Fibroblast of lung (primary cell): ENCODE results near the gene RPL37A. TPM values are rescaled to one million over a fixed set of nuclear protein-coding genes. Genes with fewer than 3 reads are reported as not detected.

Source experiments
- DNase-seq, 2 donors: peaks; one replicate each; pipeline versions ENCODE4 v3.0.0 to v3.0.0-alpha.2; 2010; ENCODE audit warnings: low read depth in 2 of 2
- H2AFZ ChIP-seq: 2 replicates; pipeline ENCODE4 v1.5.1; 2012; ENCODE audit warnings: low read length, control low read depth, inconsistent platforms
- H3K27ac ChIP-seq: 2 replicates; pipeline ENCODE4 v1.5.1; 2011; ENCODE audit warnings: low read length, control low read depth; ENCODE audit not compliant: insufficient read depth
- H3K27me3 ChIP-seq: 2 replicates; pipeline ENCODE4 v1.5.1; 2011; ENCODE audit warnings: mild to moderate bottlenecking, low read length; ENCODE audit not compliant: control insufficient read depth, insufficient read depth
- H3K36me3 ChIP-seq: 2 replicates; pipeline ENCODE4 v1.5.1; 2011; ENCODE audit warnings: low read length; ENCODE audit not compliant: control insufficient read depth, insufficient read depth
- H3K4me1 ChIP-seq: 2 replicates; pipeline ENCODE4 v1.5.1; 2011; ENCODE audit warnings: low read length; ENCODE audit not compliant: control insufficient read depth, insufficient read depth; ENCODE audit errors: extremely low read depth
- H3K4me2 ChIP-seq: 2 replicates; pipeline ENCODE4 v1.5.1; 2011; ENCODE audit warnings: low read length, control low read depth; ENCODE audit not compliant: insufficient read depth; ENCODE audit errors: extremely low read depth
- H3K4me3 ChIP-seq, 4 experiments: fragments of 200-600 bp in 1 of 4; sonication (generic) in 1 of 4; replicated peaks in 1 of 4; 2 replicates each; pipeline ENCODE4 v1.5.1; 2011 to 2016; ENCODE audit warnings: low read length in 4 of 4, low read depth in 3 of 4, mild to moderate bottlenecking in 3 of 4, control low read depth in 2 of 4, inconsistent platforms in 1 of 4, mixed read lengths in 1 of 4; ENCODE audit not compliant: insufficient read depth in 1 of 4; ENCODE audit errors: control extremely low read depth in 1 of 4
- H3K79me2 ChIP-seq: 2 replicates; pipeline ENCODE4 v1.5.1; 2012; ENCODE audit warnings: mild to moderate bottlenecking, low read length, inconsistent platforms; ENCODE audit not compliant: control insufficient read depth, insufficient read depth
- H3K9ac ChIP-seq: 2 replicates; pipeline ENCODE4 v1.5.1; 2011; ENCODE audit warnings: mild to moderate bottlenecking, low read length, control low read depth; ENCODE audit not compliant: insufficient read depth
- H3K9me3 ChIP-seq: 2 replicates; pipeline ENCODE4 v1.5.1; 2012; ENCODE audit warnings: low read depth, low read length; ENCODE audit not compliant: control insufficient read depth, insufficient read depth
- H4K20me1 ChIP-seq: 2 replicates; pipeline ENCODE4 v1.5.1; 2011; ENCODE audit warnings: low read length; ENCODE audit not compliant: control insufficient read depth, insufficient read depth; ENCODE audit errors: extremely low read depth
- EZH2 ChIP-seq: IDR thresholded peaks from 2 replicates; pipeline ENCODE4 v1.5.1; 2012; ENCODE audit warnings: low read length, control low read depth, mild to moderate bottlenecking; ENCODE audit errors: missing control alignments
- polyA plus RNA-seq, 2 donors: library from polyadenylated mRNA; depleted of rRNA in 1 of 2; stranded (reverse) in 1 of 2; unstranded in 1 of 2; fragments of >200 nt; gene quantifications; 2 replicates each; pipeline ENCODE4 v1.2.1, GENCODE V29; 2011 to 2012; ENCODE audit warnings: missing spikeins in 1 of 2
- total RNA-seq: library from RNA; depleted of rRNA; stranded (reverse); fragments of >200 nt; gene quantifications from 2 replicates; pipeline ENCODE4 v1.2.1, GENCODE V29; 2014
- TF ChIP-seq, protein P1 (sequence below), 2 donors: IDR thresholded peaks in 1 of 2; conservative IDR thresholded peaks in 1 of 2; 1 replicate in 1 of 2; 2 replicates in 1 of 2; pipeline ENCODE4 v1.5.1; 2011 to 2012; ENCODE audit warnings: low read length in 2 of 2, control low read depth in 1 of 2, inconsistent platforms in 1 of 2, low read depth in 1 of 2, mild to moderate bottlenecking in 1 of 2

RPL37A gene
- total and polyA plus RNA-seq, 2 donors (not counting 1 experiment from before 2014, with no cell fraction given), result 1,688 to 3,233 TPM

DNA sequence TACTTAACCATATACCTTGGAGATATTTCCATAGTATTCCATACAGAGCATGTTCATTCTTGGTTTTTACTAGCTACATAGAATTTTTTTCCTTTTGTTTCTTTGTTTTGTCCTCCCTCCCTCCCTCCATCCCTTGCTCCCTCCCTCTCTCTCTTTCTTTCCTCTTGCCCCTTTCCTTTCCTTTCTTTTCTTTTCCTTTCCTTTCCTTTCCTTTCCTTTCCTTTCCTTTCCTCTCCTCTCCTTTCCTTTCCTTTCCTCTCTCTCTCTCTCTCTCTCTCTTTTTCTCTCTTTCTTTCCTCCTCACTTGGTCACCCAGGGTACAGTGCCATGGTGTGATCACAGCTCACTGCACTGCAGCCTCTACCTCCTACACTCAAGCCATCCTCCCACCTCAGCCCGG lies 28.3 kb downstream of the RPL37A start:
- no peaks in the 10 kb centered on the region for H3K9me3 ChIP-seq
- H3K4me1 ChIP-seq, result no peaks in the 10 kb centered on the region
- no peak overlapping the region for H3K4me3 ChIP-seq
- no peaks in the 10 kb centered on the region for H3K79me2 ChIP-seq
- H3K36me3 ChIP-seq, result no peaks in the 10 kb centered on the region
- no peak overlapping the region for H3K9ac ChIP-seq
- H3K27me3 ChIP-seq, result no peaks in the 10 kb centered on the region
- no peaks in the 10 kb centered on the region for H4K20me1 ChIP-seq
- TF ChIP-seq, protein P1, sequence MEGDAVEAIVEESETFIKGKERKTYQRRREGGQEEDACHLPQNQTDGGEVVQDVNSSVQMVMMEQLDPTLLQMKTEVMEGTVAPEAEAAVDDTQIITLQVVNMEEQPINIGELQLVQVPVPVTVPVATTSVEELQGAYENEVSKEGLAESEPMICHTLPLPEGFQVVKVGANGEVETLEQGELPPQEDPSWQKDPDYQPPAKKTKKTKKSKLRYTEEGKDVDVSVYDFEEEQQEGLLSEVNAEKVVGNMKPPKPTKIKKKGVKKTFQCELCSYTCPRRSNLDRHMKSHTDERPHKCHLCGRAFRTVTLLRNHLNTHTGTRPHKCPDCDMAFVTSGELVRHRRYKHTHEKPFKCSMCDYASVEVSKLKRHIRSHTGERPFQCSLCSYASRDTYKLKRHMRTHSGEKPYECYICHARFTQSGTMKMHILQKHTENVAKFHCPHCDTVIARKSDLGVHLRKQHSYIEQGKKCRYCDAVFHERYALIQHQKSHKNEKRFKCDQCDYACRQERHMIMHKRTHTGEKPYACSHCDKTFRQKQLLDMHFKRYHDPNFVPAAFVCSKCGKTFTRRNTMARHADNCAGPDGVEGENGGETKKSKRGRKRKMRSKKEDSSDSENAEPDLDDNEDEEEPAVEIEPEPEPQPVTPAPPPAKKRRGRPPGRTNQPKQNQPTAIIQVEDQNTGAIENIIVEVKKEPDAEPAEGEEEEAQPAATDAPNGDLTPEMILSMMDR (conservative IDR thresholded peaks at IDR 0.05 in 1 of 2, IDR thresholded peaks at IDR 0.05 in 1 of 2; ENCODE audit: low read depth in 1 of 2, low read length in 2 of 2), result no peak
- no peak for TF ChIP-seq EZH2
- no peak overlapping the region for H3K4me2 ChIP-seq
- no peak for DNase-seq
- H3K27ac ChIP-seq, result no peak overlapping the region
- H2AFZ ChIP-seq, result no peak overlapping the region

DNA sequence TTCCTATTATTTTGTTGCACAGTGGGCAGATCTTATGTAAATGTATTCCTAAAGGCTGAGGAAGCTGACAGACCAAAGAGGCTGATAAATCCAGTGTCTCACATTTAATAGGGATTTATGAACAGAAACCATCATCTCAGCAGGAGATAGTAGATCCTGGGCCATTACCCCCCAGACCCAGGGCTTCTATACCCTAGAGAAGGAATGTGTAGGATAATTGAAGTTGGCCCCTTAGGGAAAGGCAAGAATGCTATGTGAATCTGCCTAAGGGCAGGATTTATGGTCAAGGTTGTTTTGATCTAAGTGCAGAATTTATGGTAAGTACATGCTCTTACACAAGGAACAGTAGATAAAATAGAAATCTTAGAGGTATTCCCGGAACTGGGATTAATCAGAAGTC lies 29.0 kb downstream of the RPL37A start:
- DNase-seq, result no peak
- Histone ChIP-seq H3K4me1 (no peaks in the 10 kb centered on the region), H3K36me3 (no peaks in the 10 kb centered on the region), H3K9ac (no peak overlapping the region), H3K4me2 (no peak overlapping the region), H2AFZ (no peak overlapping the region), H3K79me2 (no peaks in the 10 kb centered on the region), H4K20me1 (no peaks in the 10 kb centered on the region), H3K27ac (no peak overlapping the region), H3K27me3 (no peaks in the 10 kb centered on the region), H3K4me3 (no peak overlapping the region), H3K9me3 (no peaks in the 10 kb centered on the region)
- TF ChIP-seq, protein P1 (conservative IDR thresholded peaks at IDR 0.05 in 1 of 2, IDR thresholded peaks at IDR 0.05 in 1 of 2; ENCODE audit: low read depth in 1 of 2, low read length in 2 of 2), result no peak
- no peak for TF ChIP-seq EZH2

DNA sequence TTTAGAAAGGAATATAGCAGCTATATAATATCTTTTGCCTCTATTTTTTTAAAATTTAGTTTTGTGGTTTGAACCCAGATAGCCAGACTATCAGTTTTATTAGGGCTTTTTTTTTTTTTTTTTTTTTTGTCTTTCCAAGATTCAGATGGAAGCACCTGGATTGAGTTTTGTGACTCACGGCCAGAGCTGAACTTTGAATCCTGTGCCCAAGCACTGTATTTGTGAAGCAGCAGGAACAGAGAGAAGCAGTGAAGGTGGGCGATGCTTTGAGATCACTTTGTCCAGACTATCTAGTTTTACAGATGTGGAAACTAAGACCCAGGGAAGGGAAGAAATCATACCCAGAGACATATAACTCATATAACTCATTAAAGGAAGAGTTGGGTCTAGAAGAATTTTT lies 33.9 kb downstream of the RPL37A start:
- H3K4me2 ChIP-seq, result no peak overlapping the region
- H3K4me3 ChIP-seq, result no peak overlapping the region
- no peaks in the 10 kb centered on the region for H3K27me3 ChIP-seq
- no peaks in the 10 kb centered on the region for H4K20me1 ChIP-seq
- no peaks in the 10 kb centered on the region for H3K79me2 ChIP-seq
- no peak overlapping the region for H2AFZ ChIP-seq
- TF ChIP-seq, protein P1 (conservative IDR thresholded peaks at IDR 0.05 in 1 of 2, IDR thresholded peaks at IDR 0.05 in 1 of 2; ENCODE audit: low read depth in 1 of 2, low read length in 2 of 2), result no peak
- TF ChIP-seq EZH2, result no peak
- no peak overlapping the region for H3K9ac ChIP-seq
- H3K36me3 ChIP-seq, result no peaks in the 10 kb centered on the region
- H3K4me1 ChIP-seq, result peaks cover 21% of the 10 kb centered on the region
- no peak overlapping the region for H3K27ac ChIP-seq
- no peaks in the 10 kb centered on the region for H3K9me3 ChIP-seq
- DNase-seq, result no peak
